OCI-LY3 (cell line): ENCODE measurements around the gene VAT1L.

Source experiments
- H2AFZ ChIP-seq: fragments of 200-600, 300-600 bp; shearing (Covaris generic); 2 replicates; pipeline ENCODE4 v1.6.0; 2014; ENCODE audit warnings: antibody characterized with exemption, low read depth, low read length
- H3K27ac ChIP-seq: fragments of 200-600, 300-600 bp; sonication (generic); 2 replicates; pipeline ENCODE4 v1.5.1; 2014; ENCODE audit warnings: mild to moderate bottlenecking, low read length, moderate library complexity, mixed read lengths
- H3K27me3 ChIP-seq: fragments of 200-600, 300-600 bp; sonication (generic); 2 replicates; pipeline ENCODE4 v1.6.1; 2014; ENCODE audit warnings: low read depth, low read length, mixed read lengths
- H3K36me3 ChIP-seq: fragments of 200-600, 300-600 bp; sonication (generic); replicated peaks from 2 replicates; pipeline ENCODE3; 2014; ENCODE audit warnings: low read depth, low read length, mixed read lengths
- H3K4me1 ChIP-seq: fragments of 300-600, 200-600 bp; sonication (generic); 2 replicates; pipeline ENCODE4 v1.6.1; 2014; ENCODE audit warnings: low read length, mixed read lengths
- H3K4me2 ChIP-seq: fragments of 200-600, 300-600 bp; sonication (generic); 2 replicates; pipeline ENCODE4 v1.6.1; 2014; ENCODE audit warnings: low read length, mixed read lengths
- H3K4me3 ChIP-seq: fragments of 300-600, 200-600 bp; sonication (generic); 2 replicates; pipeline ENCODE4 v1.5.1; 2014; ENCODE audit warnings: antibody characterized with exemption, mild to moderate bottlenecking, low read length, moderate library complexity
- H3K79me2 ChIP-seq: fragments of 300-600, 200-600 bp; shearing (Covaris generic); 2 replicates; pipeline ENCODE4 v1.6.1; 2014; ENCODE audit warnings: mild to moderate bottlenecking, low read length, mixed read lengths
- H3K9ac ChIP-seq: fragments of 300-600, 200-600 bp; shearing (Covaris generic); 2 replicates; pipeline ENCODE4 v1.6.0; 2014; ENCODE audit warnings: mild to moderate bottlenecking, low read length, moderate library complexity
- H3K9me3 ChIP-seq: fragments of 200-600, 300-600 bp; shearing (Covaris generic); 2 replicates; pipeline ENCODE4 v1.6.1; 2014; ENCODE audit warnings: low read length, mixed read lengths; ENCODE audit not compliant: insufficient read depth
- H4K20me1 ChIP-seq: fragments of 200-600, 300-600 bp; sonication (generic); 2 replicates; pipeline ENCODE4 v1.6.1; 2016; ENCODE audit warnings: low read length, mixed read lengths; ENCODE audit not compliant: insufficient read depth
- CTCF ChIP-seq: fragments of 200-600, 300-600 bp; sonication (generic); IDR thresholded peaks from 2 replicates; pipeline ENCODE4 v1.5.1; 2014; ENCODE audit warnings: antibody characterized with exemption, low read length, low read depth
- EZH2phosphoT487 ChIP-seq: fragments of 200-600 bp; shearing (Covaris generic); IDR thresholded peaks from 2 replicates; pipeline ENCODE4 v1.6.1; 2018; ENCODE audit warnings: antibody characterized with exemption, mixed run types, low read depth

VAT1L gene

GRCh38 chr16:77922228-77922754 lies 133.9 kb downstream of the VAT1L start:
- no peaks in the 10 kb centered on the region for H3K4me1 ChIP-seq
- peaks cover 59% of the 10 kb centered on the region for H3K27me3 ChIP-seq
- H3K4me3 ChIP-seq = no peak overlapping the region
- no peaks in the 10 kb centered on the region for H3K79me2 ChIP-seq
- H3K4me2 ChIP-seq = no peak overlapping the region
- TF ChIP-seq CTCF (no peak), EZH2phosphoT487 (no peak)
- H4K20me1 ChIP-seq = no peaks in the 10 kb centered on the region
- H3K9ac ChIP-seq = no peak overlapping the region
- H3K27ac ChIP-seq = no peak overlapping the region
- H3K36me3 ChIP-seq = no peaks in the 10 kb centered on the region
- H3K9me3 ChIP-seq = no peaks in the 10 kb centered on the region
- H2AFZ ChIP-seq = no peak overlapping the region

DNA sequence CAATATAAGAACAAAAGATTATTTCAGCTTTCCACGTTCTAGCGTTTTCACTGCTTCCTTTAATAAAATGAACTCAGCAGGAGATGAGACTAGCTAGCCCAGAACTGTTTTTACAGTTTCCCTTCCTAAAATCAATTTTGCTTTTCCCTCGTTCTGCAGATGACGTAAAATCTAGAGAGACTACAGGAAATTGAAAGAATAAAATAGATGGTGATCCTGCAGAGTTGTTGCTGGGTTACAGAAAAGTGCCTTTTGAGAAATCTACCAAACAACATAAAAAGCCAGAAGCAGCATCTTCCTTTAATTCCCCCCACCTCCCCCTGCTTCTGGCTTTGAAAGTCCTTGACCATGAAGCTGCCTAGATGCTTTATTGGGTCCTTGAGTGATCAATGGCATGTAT lies 137.2 kb downstream of the VAT1L start:
- Histone ChIP-seq H2AFZ (no peak overlapping the region), H3K36me3 (no peaks in the 10 kb centered on the region), H3K9ac (no peak overlapping the region), H3K27me3 (peaks cover 39% of the 10 kb centered on the region), H3K27ac (no peak overlapping the region), H4K20me1 (no peaks in the 10 kb centered on the region), H3K4me1 (no peaks in the 10 kb centered on the region), H3K79me2 (no peaks in the 10 kb centered on the region), H3K9me3 (no peaks in the 10 kb centered on the region), H3K4me2 (no peak overlapping the region), H3K4me3 (no peak overlapping the region)
- TF ChIP-seq CTCF = no peak
- TF ChIP-seq EZH2phosphoT487 = no peak

- H3K27me3 ChIP-seq = peaks cover 37% of the 10 kb centered on the region; the same call in 1 of the 2 replicates
These were observed 139.7 kb downstream of the VAT1L start for GRCh38 chr16:77928096-77928495.

GRCh38 chr16:77929004-77929403 lies 140.6 kb downstream of the VAT1L start:
- H2AFZ ChIP-seq = no peak overlapping the region
- no peaks in the 10 kb centered on the region for H3K79me2 ChIP-seq
- no peaks in the 10 kb centered on the region for H4K20me1 ChIP-seq
- no peak overlapping the region for H3K4me3 ChIP-seq
- H3K4me2 ChIP-seq = no peak overlapping the region
- H3K9me3 ChIP-seq = no peaks in the 10 kb centered on the region
- no peaks in the 10 kb centered on the region for H3K4me1 ChIP-seq
- TF ChIP-seq EZH2phosphoT487 (no peak), CTCF (no peak)
- no peak overlapping the region for H3K9ac ChIP-seq
- H3K27me3 ChIP-seq = peaks cover 38% of the 10 kb centered on the region
- no peak overlapping the region for H3K27ac ChIP-seq
- no peaks in the 10 kb centered on the region for H3K36me3 ChIP-seq

More at GRCh38 chr16:77928096-77928495, 139.7 kb downstream of the VAT1L start:
- Histone ChIP-seq H2AFZ (no peak overlapping the region), H4K20me1 (no peaks in the 10 kb centered on the region), H3K9me3 (no peaks in the 10 kb centered on the region), H3K4me1 (no peaks in the 10 kb centered on the region), H3K27ac (no peak overlapping the region), H3K79me2 (no peaks in the 10 kb centered on the region), H3K4me2 (no peak overlapping the region), H3K4me3 (no peak overlapping the region), H3K9ac (no peak overlapping the region), H3K36me3 (no peaks in the 10 kb centered on the region)
- TF ChIP-seq EZH2phosphoT487 (no peak), CTCF (no peak)
